Hematopoietic multipotent progenitor cell treated with erythropoietin and hydrocortisone succinate and interleukin-3 and kit ligand, for 15 days (in vitro differentiated cells): ENCODE results near the gene ZNF217.
"Not testable (repeated sequence)": the region's sequence is repeated elsewhere in the genome, so short reads cannot be mapped to it uniquely, and the experiment has no call there.

Source experiments
- DNase-seq: peaks from one replicate; pipeline ENCODE4 v3.0.0-alpha.2; 2015; ENCODE audit warnings: low spot score

ZNF217 gene

DNA sequence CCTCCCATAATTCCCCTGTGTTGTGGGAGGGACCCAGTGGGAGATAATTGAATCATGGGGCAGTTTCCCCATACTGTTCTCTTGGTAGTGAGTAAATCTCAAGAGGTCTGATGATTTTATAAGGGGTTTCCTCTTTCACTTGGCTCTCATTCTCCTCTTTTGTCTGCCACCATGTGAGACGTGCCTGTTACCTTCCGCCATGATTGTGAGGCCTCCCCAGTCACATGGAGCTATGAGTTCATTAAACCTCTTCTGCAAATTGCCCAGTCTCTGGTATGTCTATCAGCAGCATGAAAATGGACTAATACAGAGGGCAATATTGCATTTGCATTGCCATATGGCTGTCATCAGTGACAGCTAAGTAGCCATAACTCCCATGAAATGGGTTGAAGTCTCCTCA lies 63.2 kb downstream of the ZNF217 start:
- DNase-seq: no peak

GRCh38 chr20:53529658-53530057 lies 64.0 kb downstream of the ZNF217 start:
- DNase-seq: no peak

GRCh38 chr20:53527196-53527595 lies 66.4 kb downstream of the ZNF217 start:
- no peak for DNase-seq

- DNase-seq: no peak
Measured at GRCh38 chr20:53524589-53525312, 68.9 kb downstream of the ZNF217 start.

- DNase-seq: not testable (repeated sequence)
Measured at GRCh38 chr20:53523615-53524014, 70.0 kb downstream of the ZNF217 start.

- no peak for DNase-seq
Measured at GRCh38 chr20:53522696-53523095, 70.9 kb downstream of the ZNF217 start.

- no peak for DNase-seq
Measured at GRCh38 chr20:53522026-53522425, 71.6 kb downstream of the ZNF217 start.

DNA sequence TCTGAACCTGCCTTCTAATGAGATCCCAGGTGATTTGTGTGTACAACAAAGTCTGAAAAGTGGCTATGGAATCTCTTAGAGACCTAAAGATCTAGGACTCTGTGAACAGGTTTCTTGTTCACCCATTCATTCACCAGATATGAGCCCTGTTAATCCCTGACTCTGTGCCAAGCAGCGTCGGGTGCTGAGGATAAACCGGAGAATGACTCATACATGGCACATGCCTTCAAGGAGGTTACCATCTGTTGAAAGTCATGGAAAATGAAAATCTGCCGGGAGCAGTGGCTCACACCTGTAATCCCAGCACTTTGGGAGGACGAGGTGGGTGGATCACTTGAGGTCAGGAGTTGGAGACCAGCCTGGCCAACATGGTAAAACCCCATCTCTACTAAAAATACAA lies 72.2 kb downstream of the ZNF217 start:
- DNase-seq: not testable (repeated sequence)

DNA sequence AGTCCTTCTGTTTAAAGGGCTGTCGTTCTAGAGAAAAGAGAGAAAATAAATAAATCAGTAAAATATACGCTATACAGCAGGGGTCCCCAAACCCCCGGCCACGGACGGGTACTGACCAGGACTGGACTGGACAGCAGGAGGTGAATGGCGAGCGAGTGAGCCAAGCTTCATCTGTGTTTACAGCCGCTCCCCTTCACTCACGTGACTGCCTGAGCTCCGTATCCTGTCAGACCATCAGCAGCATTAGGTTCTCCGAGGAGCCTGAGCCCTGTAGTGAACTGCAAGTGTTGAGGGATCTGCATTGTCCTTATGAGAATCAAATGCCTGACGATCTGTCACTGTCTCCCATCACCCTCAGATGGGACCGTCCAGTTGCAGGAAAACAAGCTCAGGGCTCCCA lies 76.5 kb downstream of the ZNF217 start:
- DNase-seq: no peak
